Liver (tissue), 9 donors: ENCODE data around the gene VSIG10. TPM values are rescaled to one million over a fixed set of nuclear protein-coding genes. Genes with fewer than 3 reads are reported as not detected.
A peak's percentile ranks its signal among the peaks of the same experiment; 100 is the strongest.

Source experiments
- DNase-seq: peaks from one replicate; pipeline ENCODE4 v3.0.0-alpha.2; 2017; ENCODE audit warnings: low spot score
- H3K27ac ChIP-seq, 2 donors: one replicate each; pipeline ENCODE4 v1.7.0; 2013; ENCODE audit warnings: inconsistent platforms in 2 of 2, low read length in 2 of 2, control low read depth in 1 of 2, low read depth in 1 of 2, mild to moderate bottlenecking in 1 of 2
- H3K27me3 ChIP-seq, 4 donors: one replicate each; pipeline versions ENCODE4 v1.6.1 to v1.7.0; 2013; ENCODE audit warnings: low read length in 3 of 4, inconsistent platforms in 1 of 4, mild to moderate bottlenecking in 1 of 4, moderate library complexity in 1 of 4; ENCODE audit not compliant: control insufficient read depth in 4 of 4, insufficient read depth in 4 of 4
- H3K36me3 ChIP-seq, 4 donors: one replicate each; pipeline versions ENCODE4 v1.6.1 to v1.7.0; 2013; ENCODE audit warnings: low read length in 3 of 4, mild to moderate bottlenecking in 3 of 4, low read depth in 1 of 4, moderate library complexity in 1 of 4; ENCODE audit not compliant: control insufficient read depth in 4 of 4, insufficient read depth in 3 of 4
- H3K4me1 ChIP-seq, 4 donors: one replicate each; pipeline versions ENCODE4 v1.6.1 to v1.7.0; 2013; ENCODE audit warnings: low read length in 3 of 4, mild to moderate bottlenecking in 3 of 4, moderate library complexity in 1 of 4; ENCODE audit not compliant: control insufficient read depth in 4 of 4, insufficient read depth in 4 of 4
- H3K4me3 ChIP-seq, 3 donors: one replicate each; pipeline versions ENCODE4 v1.6.1 to v1.7.0; 2013; ENCODE audit warnings: low read length in 3 of 3, control low read depth in 1 of 3, low read depth in 1 of 3, mild to moderate bottlenecking in 1 of 3
- H3K9ac ChIP-seq, 2 donors: one replicate each; pipeline ENCODE4 v1.7.0; 2013; ENCODE audit warnings: low read length in 2 of 2, mild to moderate bottlenecking in 2 of 2, moderate library complexity in 2 of 2, control low read depth in 1 of 2, low read depth in 1 of 2
- H3K9me3 ChIP-seq, 4 donors: one replicate each; pipeline versions ENCODE4 v1.6.1 to v1.7.0; 2013; ENCODE audit warnings: low read length in 3 of 4; ENCODE audit not compliant: control insufficient read depth in 4 of 4
- CTCF ChIP-seq: fragments of 150-350 bp; IDR thresholded peaks from 2 replicates; pipeline ENCODE4 v1.5.1; 2017; ENCODE audit warnings: improper control_type of control experiment, low read depth, low read length; ENCODE audit not compliant: missing input control
- EGR1 ChIP-seq, 2 donors: IDR thresholded peaks; 2 replicates each; pipeline ENCODE4 v1.6.1; 2016 to 2018; ENCODE audit warnings: antibody characterized with exemption in 2 of 2, low read depth in 2 of 2
- FOXA1 ChIP-seq: IDR thresholded peaks from 2 replicates; pipeline ENCODE4 v1.6.1; 2016; ENCODE audit warnings: antibody characterized with exemption
- FOXA2 ChIP-seq: IDR thresholded peaks from 2 replicates; pipeline ENCODE4 v1.6.1; 2016; ENCODE audit warnings: antibody characterized with exemption
- GABPA ChIP-seq, 2 donors: IDR thresholded peaks in 1 of 2; conservative IDR thresholded peaks in 1 of 2; 2 replicates each; pipeline ENCODE4 v1.6.1; 2016; ENCODE audit warnings: antibody characterized with exemption in 2 of 2, mild to moderate bottlenecking in 1 of 2, moderate library complexity in 1 of 2
- HNF4A ChIP-seq, 2 donors: conservative IDR thresholded peaks; 2 replicates each; pipeline ENCODE4 v1.6.1; 2016; ENCODE audit warnings: antibody characterized with exemption in 2 of 2, mild to moderate bottlenecking in 2 of 2
- HNF4G ChIP-seq: IDR thresholded peaks from 2 replicates; pipeline ENCODE4 v1.6.1; 2016; ENCODE audit warnings: antibody characterized with exemption
- JUND ChIP-seq, 2 donors: IDR thresholded peaks; 2 replicates each; pipeline ENCODE4 v1.6.1; 2016; ENCODE audit warnings: antibody characterized with exemption in 2 of 2
- NR2F2 ChIP-seq: IDR thresholded peaks from 2 replicates; pipeline ENCODE4 v1.6.1; 2016; ENCODE audit warnings: antibody characterized with exemption
- RAD21 ChIP-seq, 2 donors: IDR thresholded peaks; 2 replicates each; pipeline ENCODE4 v1.6.1; 2016; ENCODE audit warnings: antibody characterized with exemption in 2 of 2, mild to moderate bottlenecking in 2 of 2
- RXRA ChIP-seq, 2 donors: IDR thresholded peaks; 2 replicates each; pipeline ENCODE4 v1.6.1; 2017 to 2018; ENCODE audit warnings: antibody characterized with exemption in 2 of 2, mild to moderate bottlenecking in 1 of 2
- SP1 ChIP-seq: IDR thresholded peaks from 2 replicates; pipeline ENCODE4 v1.6.1; 2018; ENCODE audit warnings: antibody characterized with exemption, mild to moderate bottlenecking
- TAF1 ChIP-seq: conservative IDR thresholded peaks from 2 replicates; pipeline ENCODE4 v1.6.1; 2016; ENCODE audit warnings: antibody characterized with exemption, mild to moderate bottlenecking
- YY1 ChIP-seq: IDR thresholded peaks from 2 replicates; pipeline ENCODE4 v1.6.1; 2016; ENCODE audit warnings: antibody characterized with exemption, mild to moderate bottlenecking
- ZBTB33 ChIP-seq: IDR thresholded peaks from 2 replicates; pipeline ENCODE4 v1.6.1; 2016; ENCODE audit warnings: antibody characterized with exemption
- WGBS: extraction: QIAGEN DNeasy Blood & Tissue Kit; methylation state at CpG from one replicate; pipeline ENCODE4 v1.1.7; 2013; 5-methylcytosine and 5-hydroxymethylcytosine counted together
- polyA plus RNA-seq, 2 donors: library from polyadenylated mRNA; stranded (reverse) in 1 of 2; unstranded in 1 of 2; fragments of 200-250 nt in 1 of 2; fragments of >200 nt in 1 of 2; fragmentation: Nextera tagmentation in 1 of 2; extraction: Ambion mirVana in 1 of 2; gene quantifications; one replicate each; pipeline versions ENCODE4 v1.2.1 to v1.2.3, GENCODE V29; 2013 to 2015
- total RNA-seq, 2 donors: library from RNA; depleted of rRNA; stranded (reverse); fragments of >200 nt; gene quantifications; one replicate each; pipeline ENCODE4 v1.2.3, GENCODE V29; 2014
- TF ChIP-seq, protein P1 (sequence below): IDR thresholded peaks from 2 replicates; pipeline ENCODE4 v1.6.1; 2016; ENCODE audit warnings: antibody characterized with exemption
- TF ChIP-seq, protein P2 (sequence below): IDR thresholded peaks from 2 replicates; pipeline ENCODE4 v1.6.1; 2016; ENCODE audit warnings: antibody characterized with exemption, mild to moderate bottlenecking
- TF ChIP-seq, protein P3 (sequence below): IDR thresholded peaks from 2 replicates; pipeline ENCODE4 v1.6.1; 2016; ENCODE audit warnings: antibody characterized with exemption
- donor health status: healthy.
- donor health status: healthy.
- donor health status: healthy.
- donor health status: healthy.
- donor health status: healthy.

VSIG10 gene
- total and polyA plus RNA-seq, 4 donors = 9.8 to 16.4 (median 11.7) TPM

GRCh38 chr12:118055144-118055557, 48.7 kb downstream of the VSIG10 start:
- Histone ChIP-seq H3K4me1 (peaks cover 19 to 62% (median 49%) of the 10 kb centered on the region in 4 donors), H3K9me3 (no peaks in the 10 kb centered on the region), H3K4me3 (no peak overlapping the region), H3K36me3 (peaks cover 0 to 6% (median 2%) of the 10 kb centered on the region in 4 donors), H3K27ac (peak overlapping the region; percentile 48 to 59), H3K27me3 (no peaks in the 10 kb centered on the region), H3K9ac (no peak overlapping the region)
- 29% methylated on average over 2 of the region's 2 CpGs for WGBS
- TF ChIP-seq JUND (IDR thresholded peaks at IDR 0.05) = no peak
- no peak for TF ChIP-seq EGR1 (IDR thresholded peaks at IDR 0.05; ENCODE audit: low read depth in 2 of 2)
- no peak for TF ChIP-seq FOXA1
- TF ChIP-seq HNF4G = no peak
- peak; percentile 26 to 41 for TF ChIP-seq RXRA (IDR thresholded peaks at IDR 0.05)
- TF ChIP-seq, protein P1, sequence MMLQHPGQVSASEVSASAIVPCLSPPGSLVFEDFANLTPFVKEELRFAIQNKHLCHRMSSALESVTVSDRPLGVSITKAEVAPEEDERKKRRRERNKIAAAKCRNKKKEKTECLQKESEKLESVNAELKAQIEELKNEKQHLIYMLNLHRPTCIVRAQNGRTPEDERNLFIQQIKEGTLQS = no peak
- no peak for TF ChIP-seq FOXA2
- TF ChIP-seq CTCF = peak; percentile 53
- TF ChIP-seq ZBTB33 = no peak
- TF ChIP-seq, protein P2, sequence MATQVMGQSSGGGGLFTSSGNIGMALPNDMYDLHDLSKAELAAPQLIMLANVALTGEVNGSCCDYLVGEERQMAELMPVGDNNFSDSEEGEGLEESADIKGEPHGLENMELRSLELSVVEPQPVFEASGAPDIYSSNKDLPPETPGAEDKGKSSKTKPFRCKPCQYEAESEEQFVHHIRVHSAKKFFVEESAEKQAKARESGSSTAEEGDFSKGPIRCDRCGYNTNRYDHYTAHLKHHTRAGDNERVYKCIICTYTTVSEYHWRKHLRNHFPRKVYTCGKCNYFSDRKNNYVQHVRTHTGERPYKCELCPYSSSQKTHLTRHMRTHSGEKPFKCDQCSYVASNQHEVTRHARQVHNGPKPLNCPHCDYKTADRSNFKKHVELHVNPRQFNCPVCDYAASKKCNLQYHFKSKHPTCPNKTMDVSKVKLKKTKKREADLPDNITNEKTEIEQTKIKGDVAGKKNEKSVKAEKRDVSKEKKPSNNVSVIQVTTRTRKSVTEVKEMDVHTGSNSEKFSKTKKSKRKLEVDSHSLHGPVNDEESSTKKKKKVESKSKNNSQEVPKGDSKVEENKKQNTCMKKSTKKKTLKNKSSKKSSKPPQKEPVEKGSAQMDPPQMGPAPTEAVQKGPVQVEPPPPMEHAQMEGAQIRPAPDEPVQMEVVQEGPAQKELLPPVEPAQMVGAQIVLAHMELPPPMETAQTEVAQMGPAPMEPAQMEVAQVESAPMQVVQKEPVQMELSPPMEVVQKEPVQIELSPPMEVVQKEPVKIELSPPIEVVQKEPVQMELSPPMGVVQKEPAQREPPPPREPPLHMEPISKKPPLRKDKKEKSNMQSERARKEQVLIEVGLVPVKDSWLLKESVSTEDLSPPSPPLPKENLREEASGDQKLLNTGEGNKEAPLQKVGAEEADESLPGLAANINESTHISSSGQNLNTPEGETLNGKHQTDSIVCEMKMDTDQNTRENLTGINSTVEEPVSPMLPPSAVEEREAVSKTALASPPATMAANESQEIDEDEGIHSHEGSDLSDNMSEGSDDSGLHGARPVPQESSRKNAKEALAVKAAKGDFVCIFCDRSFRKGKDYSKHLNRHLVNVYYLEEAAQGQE = no peak
- TF ChIP-seq GABPA (IDR thresholded peaks at IDR 0.05 in 1 of 2, conservative IDR thresholded peaks at IDR 0.05 in 1 of 2) = no peak
- no peak for TF ChIP-seq SP1
- TF ChIP-seq, protein P3, sequence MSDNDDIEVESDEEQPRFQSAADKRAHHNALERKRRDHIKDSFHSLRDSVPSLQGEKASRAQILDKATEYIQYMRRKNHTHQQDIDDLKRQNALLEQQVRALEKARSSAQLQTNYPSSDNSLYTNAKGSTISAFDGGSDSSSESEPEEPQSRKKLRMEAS = no peak
- no peak for TF ChIP-seq YY1
- peak in 1 of 2 donors; percentile 17 for TF ChIP-seq HNF4A (conservative IDR thresholded peaks at IDR 0.05)
- TF ChIP-seq NR2F2 = peak; percentile 82
- TF ChIP-seq RAD21 (IDR thresholded peaks at IDR 0.05) = peak; percentile 31 to 73
- TF ChIP-seq TAF1 = no peak
- DNase-seq = peak; percentile 46
